GM12872 (cell line): ENCODE results near the gene TTC28.

Experiments
- CTCF ChIP-seq: IDR thresholded peaks from 3 replicates; pipeline ENCODE4 v1.5.1; 2011; ENCODE audit warnings: low read depth, mild to moderate bottlenecking, low read length, moderate library complexity; ENCODE audit not compliant: insufficient read depth

Gene TTC28

GRCh38 chr22:28333088-28333487 lies 346.6 kb downstream of the TTC28 start:
- TF ChIP-seq CTCF: no peak

- TF ChIP-seq CTCF: no peak
These were observed 347.2 kb downstream of the TTC28 start for GRCh38 chr22:28332410-28332809.

GRCh38 chr22:28331695-28332094 lies 347.9 kb downstream of the TTC28 start:
- TF ChIP-seq CTCF: no peak

GRCh38 chr22:28329186-28330073 lies 350.2 kb downstream of the TTC28 start:
- no peak for TF ChIP-seq CTCF

- no peak for TF ChIP-seq CTCF
These were observed 350.9 kb downstream of the TTC28 start for GRCh38 chr22:28328756-28329155.

GRCh38 chr22:28316014-28316413 lies 363.6 kb downstream of the TTC28 start:
- no peak for TF ChIP-seq CTCF

GRCh38 chr22:28314959-28315358 lies 364.7 kb downstream of the TTC28 start:
- TF ChIP-seq CTCF: no peak
